GM19397 (cell line): ENCODE data around the gene RPTN.

Source experiments
- ATAC-seq: cut with Tn5 transposase; IDR thresholded peaks from one replicate; pipeline ENCODE4 v1.9.1; 2021; ENCODE audit warnings: mild to moderate bottlenecking, moderate library complexity; ENCODE audit not compliant: unreplicated experiment

RPTN gene, protein sequence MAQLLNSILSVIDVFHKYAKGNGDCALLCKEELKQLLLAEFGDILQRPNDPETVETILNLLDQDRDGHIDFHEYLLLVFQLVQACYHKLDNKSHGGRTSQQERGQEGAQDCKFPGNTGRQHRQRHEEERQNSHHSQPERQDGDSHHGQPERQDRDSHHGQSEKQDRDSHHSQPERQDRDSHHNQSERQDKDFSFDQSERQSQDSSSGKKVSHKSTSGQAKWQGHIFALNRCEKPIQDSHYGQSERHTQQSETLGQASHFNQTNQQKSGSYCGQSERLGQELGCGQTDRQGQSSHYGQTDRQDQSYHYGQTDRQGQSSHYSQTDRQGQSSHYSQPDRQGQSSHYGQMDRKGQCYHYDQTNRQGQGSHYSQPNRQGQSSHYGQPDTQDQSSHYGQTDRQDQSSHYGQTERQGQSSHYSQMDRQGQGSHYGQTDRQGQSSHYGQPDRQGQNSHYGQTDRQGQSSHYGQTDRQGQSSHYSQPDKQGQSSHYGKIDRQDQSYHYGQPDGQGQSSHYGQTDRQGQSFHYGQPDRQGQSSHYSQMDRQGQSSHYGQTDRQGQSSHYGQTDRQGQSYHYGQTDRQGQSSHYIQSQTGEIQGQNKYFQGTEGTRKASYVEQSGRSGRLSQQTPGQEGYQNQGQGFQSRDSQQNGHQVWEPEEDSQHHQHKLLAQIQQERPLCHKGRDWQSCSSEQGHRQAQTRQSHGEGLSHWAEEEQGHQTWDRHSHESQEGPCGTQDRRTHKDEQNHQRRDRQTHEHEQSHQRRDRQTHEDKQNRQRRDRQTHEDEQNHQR

GRCh38 chr1:152159144-152159543 lies at the start of gene RPTN:
TSS of gene RPTN (minus strand) at chr1:152159228. CDS start at chr1:152157889, 1,339 bp downstream.
- ATAC-seq = no peak

- ATAC-seq = no peak
Observed at GRCh38 chr1:152198982-152199381, 40.0 kb upstream of the RPTN start.

DNA sequence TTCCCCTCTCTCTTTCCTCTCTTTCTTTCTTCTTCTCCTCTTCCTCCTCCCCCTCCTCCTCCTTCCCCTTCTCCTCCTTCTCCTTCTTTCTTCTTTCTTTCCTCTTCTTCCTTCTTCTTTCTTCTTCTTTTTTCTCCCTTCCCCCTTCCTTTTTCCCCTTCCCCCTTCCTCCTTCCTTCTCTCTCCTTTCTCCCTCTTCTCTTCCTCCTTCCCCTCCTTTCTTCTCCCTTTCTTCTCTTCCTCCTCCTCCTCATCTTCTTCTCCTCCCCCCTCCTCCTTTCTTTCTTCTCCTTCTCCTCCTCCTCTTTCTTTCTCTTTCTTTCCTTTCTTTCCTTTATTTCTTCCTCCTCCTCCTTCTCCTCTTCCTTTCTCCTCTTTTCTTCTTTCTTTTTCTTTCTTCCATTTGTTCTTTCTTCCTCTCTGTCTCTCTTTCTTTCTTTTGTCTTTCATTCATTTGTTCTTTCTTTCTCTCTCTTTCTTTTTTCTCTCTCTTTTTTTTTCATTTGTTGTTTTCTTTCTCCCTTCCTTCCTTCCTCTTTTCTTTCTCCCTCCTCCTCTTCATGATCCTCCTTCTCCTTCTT lies 38.4 kb upstream of the RPTN start:
- ATAC-seq = no peak

- ATAC-seq = no peak
Observed at GRCh38 chr1:152191711-152192110, 32.7 kb upstream of the RPTN start.

DNA sequence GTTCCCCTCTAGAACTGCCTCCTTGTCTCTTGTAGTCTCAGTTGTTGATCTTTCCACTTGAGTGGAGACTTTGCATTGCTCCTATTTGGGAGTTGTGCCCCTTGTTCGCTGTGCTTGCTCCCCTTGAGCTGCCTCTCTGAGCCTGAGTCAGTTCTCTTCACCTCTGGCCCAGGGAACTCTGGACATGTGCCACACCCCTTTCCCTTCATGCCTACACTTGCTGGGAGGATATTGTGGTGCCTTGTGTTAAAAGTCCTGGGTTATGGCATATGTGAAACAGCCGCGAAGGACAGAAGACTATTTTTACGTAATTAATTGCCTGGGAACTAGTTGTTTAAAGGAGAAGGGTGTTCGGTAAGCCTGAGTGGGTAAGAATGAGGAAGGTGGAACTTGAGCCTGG lies 32.2 kb upstream of the RPTN start:
- ATAC-seq = no peak

- no peak for ATAC-seq
Observed at GRCh38 chr1:152190589-152190988, 31.6 kb upstream of the RPTN start.

DNA sequence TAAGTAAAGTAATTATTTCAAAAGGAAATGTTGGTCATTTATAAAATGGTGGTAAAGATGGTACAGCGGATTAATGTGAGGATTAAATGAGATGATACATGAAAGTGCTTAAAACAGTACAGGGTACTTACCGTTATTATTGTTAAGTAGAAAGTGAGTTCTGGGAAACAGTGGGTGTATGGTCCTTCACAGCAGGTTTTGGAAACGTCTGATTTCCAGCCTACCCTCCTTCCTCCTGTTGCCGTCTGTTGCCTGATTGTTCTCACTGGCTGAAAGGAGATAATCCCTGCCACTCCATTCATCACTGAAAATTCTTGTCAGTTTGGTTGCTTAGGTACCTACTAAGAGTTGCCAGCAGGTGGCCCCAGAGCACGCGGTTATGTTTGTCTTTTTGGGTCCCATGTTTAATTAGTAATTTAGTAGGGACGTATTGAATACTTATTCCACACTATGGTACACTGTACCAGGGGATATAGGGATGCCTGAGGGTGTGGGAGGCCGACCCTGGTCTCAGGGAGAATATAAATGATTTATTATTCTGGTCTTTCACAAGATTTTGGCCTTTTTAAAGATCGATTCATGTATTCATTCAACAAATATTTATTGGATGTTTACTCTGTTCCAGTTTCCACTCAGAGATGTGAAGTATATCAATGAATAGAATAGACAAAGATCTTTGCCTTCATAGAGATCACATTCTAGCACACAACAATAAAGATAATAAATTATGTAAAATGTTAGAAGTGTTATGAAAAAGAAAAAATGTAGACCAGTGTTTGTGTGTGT lies 30.8 kb upstream of the RPTN start:
- ATAC-seq = no peak

- peak; percentile 52 for ATAC-seq
Observed at GRCh38 chr1:152188673-152189591, 29.9 kb upstream of the RPTN start.

DNA sequence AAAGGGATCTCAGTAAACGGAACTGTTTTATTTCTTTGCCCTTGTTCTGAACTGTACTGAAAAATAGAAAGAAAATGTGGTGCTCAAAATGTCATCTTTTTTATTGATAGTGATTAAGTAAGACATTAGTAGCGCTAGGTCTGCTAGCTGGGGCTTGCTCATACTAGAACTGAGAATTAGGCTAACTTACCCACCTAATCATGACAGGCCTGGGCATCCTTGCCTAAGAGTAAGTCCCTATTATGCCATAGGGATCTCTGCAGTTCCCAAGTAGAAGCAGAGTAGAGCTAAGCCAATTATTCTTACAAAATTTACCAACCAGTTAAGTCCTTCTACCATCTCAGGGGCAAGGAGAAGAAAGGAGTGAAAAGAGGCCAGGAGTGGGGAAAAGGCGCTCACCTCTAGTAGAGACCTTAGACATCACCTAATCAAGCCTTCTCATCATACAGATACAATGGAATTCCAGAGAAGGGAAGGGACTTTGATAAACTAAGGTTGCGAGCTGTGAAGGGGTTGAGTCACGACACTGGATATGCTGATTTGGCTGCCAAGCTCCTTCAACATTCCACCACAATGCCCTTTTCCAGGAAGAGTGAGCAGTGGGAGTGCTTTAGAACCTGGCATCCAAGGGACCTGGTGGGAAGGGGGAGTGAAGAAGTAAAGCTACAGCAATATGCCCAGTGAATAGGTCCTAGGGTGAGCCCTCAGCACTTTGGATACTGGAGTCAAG lies 27.7 kb upstream of the RPTN start:
- no peak for ATAC-seq

GRCh38 chr1:152185544-152186391 lies 26.7 kb upstream of the RPTN start:
- no peak for ATAC-seq

DNA sequence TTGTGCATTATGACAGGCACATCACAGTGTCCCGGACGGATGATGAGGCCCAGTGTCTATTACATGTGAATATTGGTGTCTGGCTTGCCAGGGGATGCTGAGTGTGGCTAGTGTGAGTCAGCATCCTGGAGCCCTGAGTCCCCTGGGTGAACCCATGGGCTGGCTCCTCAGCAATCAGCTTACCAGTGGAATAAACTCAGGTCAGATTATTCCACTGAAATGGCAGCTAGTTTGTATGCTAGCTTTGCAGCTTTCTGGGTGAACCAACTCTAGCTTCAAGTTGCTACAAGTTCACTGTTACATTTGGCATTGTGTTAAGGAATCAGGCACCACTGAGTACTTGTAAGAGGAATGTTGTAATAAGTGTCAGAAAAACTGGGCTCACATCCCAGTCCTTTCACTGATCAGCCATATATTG lies 23.9 kb upstream of the RPTN start:
- ATAC-seq = no peak

DNA sequence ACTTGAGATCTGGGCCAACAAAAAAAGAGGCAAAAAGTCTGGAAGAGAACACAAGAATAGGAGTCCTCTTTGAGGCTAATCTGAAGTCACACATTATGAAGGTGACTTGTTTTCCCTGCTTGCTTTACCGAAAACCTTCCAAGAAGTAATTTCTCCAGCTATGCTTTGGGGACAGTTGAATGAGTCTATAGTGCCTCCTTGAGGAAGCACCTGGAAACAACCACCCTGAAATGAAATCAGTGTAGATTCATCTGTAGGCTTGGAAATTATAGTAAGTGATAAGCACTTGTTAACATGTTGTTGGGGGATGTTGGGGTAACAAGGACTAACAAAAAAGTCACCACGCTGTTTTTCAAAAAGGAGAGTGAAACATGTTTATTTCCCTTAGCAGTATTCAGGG lies 23.4 kb upstream of the RPTN start:
- ATAC-seq = no peak

GRCh38 chr1:152179566-152179965 lies 20.5 kb upstream of the RPTN start:
- ATAC-seq = no peak

DNA sequence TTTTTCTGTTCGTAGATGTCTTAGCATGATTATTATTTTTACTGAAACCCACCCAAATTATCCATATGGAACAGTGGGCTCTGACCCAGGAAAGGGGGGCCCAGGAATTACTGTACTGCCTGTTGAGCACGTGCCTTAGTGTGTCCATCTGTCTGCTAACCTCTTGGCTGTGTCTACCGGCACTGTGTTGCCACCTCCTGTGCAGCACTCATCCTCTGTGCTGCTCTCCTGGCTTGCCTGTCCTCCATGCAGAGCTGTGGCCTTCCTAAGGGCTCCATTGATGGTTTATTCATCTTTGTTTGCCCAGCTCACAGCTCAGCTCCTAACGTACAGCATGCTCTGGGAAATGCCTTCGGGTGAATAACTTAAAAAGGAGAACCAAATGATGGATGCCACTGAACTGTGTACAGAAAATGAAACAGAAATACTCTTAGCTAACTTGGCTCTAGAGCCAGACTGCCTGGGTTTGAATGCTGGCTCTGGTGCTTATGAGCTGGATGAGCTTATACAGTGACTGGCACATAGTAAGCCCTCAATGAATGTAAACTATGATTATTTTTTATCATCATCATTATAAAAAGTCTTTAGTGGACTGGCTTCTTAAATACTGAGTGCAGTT lies 11.4 kb upstream of the RPTN start:
- no peak for ATAC-seq

- ATAC-seq = no peak
Observed at GRCh38 chr1:152169366-152170025, 10.5 kb upstream of the RPTN start.

DNA sequence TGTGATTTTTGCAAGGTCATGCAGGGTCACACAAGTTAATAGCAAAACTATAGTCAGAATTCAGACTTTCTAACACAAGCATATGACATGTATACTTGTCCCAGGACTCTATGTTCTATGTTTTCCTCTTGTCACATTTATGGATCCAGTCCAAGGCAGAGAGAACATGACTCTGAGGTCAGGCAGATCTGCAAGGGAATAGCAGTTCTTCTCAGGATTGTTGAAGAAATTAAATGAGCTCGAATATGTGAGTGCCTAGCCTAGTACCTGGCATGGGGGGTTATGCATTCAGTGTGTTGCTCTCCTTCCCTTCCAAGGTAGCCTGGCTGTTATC lies 9.5 kb upstream of the RPTN start:
- no peak for ATAC-seq

DNA sequence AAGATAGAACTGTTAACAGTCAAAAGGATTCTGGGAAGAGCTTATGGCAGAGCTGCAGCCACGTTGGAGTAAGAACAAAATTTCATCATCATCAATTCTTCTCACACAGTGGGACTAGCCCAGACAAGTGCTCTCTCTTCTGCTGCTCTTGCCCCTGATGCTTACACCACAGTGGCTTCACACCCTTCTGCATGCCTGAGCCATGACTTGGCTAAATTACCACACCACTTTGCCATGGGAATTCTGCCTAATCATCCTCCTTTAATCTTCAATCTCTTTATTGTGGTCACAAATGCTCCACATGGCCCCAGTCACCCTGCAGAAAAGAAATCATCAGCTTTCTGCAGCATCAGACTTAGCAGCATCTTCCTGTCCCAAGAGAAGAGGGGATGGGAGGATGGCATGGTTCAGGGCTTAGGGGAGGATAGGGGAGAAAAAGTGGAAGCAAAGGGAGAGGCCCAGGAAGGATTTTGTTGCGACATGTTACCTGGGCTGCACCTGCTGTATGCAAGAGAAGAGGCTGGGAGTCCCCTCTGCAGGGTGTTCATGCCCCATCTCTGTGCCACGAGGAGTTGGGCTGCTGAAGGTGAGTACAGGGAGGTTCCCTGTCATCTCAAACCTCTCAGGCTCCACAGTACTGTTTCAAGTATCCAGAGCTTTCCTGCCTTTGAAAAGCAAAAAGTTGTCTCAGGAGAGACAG lies 9.0 kb upstream of the RPTN start:
- no peak for ATAC-seq
